ENCODE data around the gene XCR1. TPM values are rescaled to one million over a fixed set of nuclear protein-coding genes. Genes with fewer than 3 reads are reported as not detected.

XCR1 gene
- total RNA-seq, 1 experiment from 2014 or later, result not detected

DNA sequence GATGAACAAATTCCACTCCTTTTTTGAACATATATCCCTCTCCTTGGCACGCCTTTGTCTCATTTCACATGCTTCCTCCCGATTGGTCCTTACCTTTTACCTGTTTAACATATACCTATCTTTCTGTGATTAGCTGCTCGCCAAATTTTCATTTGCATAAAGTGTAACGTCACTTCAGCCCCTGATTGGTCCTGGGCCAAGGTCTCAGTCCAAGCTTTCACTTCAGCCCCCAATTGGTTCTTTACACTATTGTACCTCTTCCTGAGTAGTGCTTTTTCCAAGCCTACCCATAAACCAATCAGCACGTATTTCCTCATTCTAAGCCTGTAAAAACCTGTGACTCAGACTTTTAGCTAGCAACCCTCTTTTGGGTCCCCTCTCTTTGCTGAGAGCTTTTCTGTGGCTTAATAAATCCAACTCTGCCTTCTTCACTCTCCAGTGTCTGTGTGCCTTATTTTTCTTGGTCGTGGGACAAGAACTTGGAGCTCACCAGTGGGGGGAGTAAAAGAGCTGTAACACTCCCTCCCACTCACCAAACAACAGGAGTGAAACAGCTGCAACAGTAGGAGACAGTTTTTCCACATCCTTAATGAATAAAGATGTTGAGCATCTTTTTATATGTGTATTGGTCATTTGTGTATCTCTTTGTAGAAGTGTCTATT is 584 bp upstream of the XCR1 start:
- H3K4me2 ChIP-seq (ENCODE audit: low read length), result no peak overlapping the region
- H4K20me1 ChIP-seq (ENCODE audit: insufficient read depth), result no peaks in the 10 kb centered on the region
- no peaks in the 10 kb centered on the region for H3K27me3 ChIP-seq (ENCODE audit: insufficient read depth, low read length)
- no peak overlapping the region for H2AFZ ChIP-seq (ENCODE audit: low read depth, low read length, poor library complexity, severe bottlenecking)
- TF ChIP-seq CEBPB (IDR thresholded peaks at IDR 0.05; ENCODE audit: low read depth) (no peak), ZNF274 (IDR thresholded peaks at IDR 0.05; ENCODE audit: low read depth, low read length) (no peak), ZFX (IDR thresholded peaks at IDR 0.05) (no peak), SIN3A (IDR thresholded peaks at IDR 0.05; ENCODE audit: low read depth) (no peak), SP1 (IDR thresholded peaks at IDR 0.05; ENCODE audit: low read depth) (no peak), MAX (IDR thresholded peaks at IDR 0.05) (no peak), CBX3 (IDR thresholded peaks at IDR 0.05; ENCODE audit: low read depth) (no peak), TCF7L2 (IDR thresholded peaks at IDR 0.05; ENCODE audit: borderline replicate concordance, extremely low read depth, insufficient read depth, insufficient read length) (no peak), RAD21 (IDR thresholded peaks at IDR 0.05; ENCODE audit: low read depth) (no peak), JUND (IDR thresholded peaks at IDR 0.05) (no peak), YY1 (IDR thresholded peaks at IDR 0.05; ENCODE audit: extremely low read depth, insufficient replicate concordance, low read depth, low read length) (no peak), EZH2 (IDR thresholded peaks at IDR 0.05) (no peak), POLR2A (IDR thresholded peaks at IDR 0.05; ENCODE audit: borderline replicate concordance, extremely low read depth, insufficient read depth, insufficient read length) (no peak), ELF1 (IDR thresholded peaks at IDR 0.05; ENCODE audit: borderline replicate concordance, low read depth) (no peak), SRF (IDR thresholded peaks at IDR 0.05; ENCODE audit: low read depth) (no peak), EZH2phosphoT487 (IDR thresholded peaks at IDR 0.05; ENCODE audit: borderline replicate concordance) (no peak), POLR2AphosphoS5 (IDR thresholded peaks at IDR 0.05; ENCODE audit: low read depth, low read length) (no peak), EGR1 (IDR thresholded peaks at IDR 0.05; ENCODE audit: low read depth) (no peak), ZBTB33 (IDR thresholded peaks at IDR 0.05; ENCODE audit: extremely low read depth, insufficient replicate concordance, low read length) (no peak)
- ChIA-PET RAD21 (ENCODE audit: low non-redundant PET in 1 of 2, low total read pairs in 2 of 2, uncharacterized antibody in 2 of 2, unreplicated experiment in 2 of 2) (no interaction called here), CTCF (no interaction called here), POLR2A (no interaction called here)
- no peak overlapping the region for H3K27ac ChIP-seq (ENCODE audit: low read depth, low read length)
- no peaks in the 10 kb centered on the region for H3K9me2 ChIP-seq (ENCODE audit: insufficient read depth)
- H3K9ac ChIP-seq (ENCODE audit: low read length), result no peak overlapping the region
- intact Hi-C loops (cut with micrococcal nuclease), result no loop called here
- ATAC-seq, result no peak
- no TSS peak for BruUV-seq (replicated peaks)
- H3K4me1 ChIP-seq (ENCODE audit: control insufficient read depth in 1 of 2, insufficient read depth in 2 of 2, low read length in 2 of 2), result no peaks in the 10 kb centered on the region
- no peak overlapping the region for H3K4me3 ChIP-seq (replicated peaks in 1 of 2; ENCODE audit: low read depth in 1 of 2, low read length in 2 of 2)
- no peaks in the 10 kb centered on the region for H3K36me3 ChIP-seq (ENCODE audit: control insufficient read depth in 1 of 2, insufficient read depth in 2 of 2, low read length in 2 of 2)
- H3K9me3 ChIP-seq (ENCODE audit: control insufficient read depth in 1 of 2, insufficient read depth in 1 of 2, low read depth in 1 of 2, low read length in 2 of 2), result peaks cover 8 to 9% of the 10 kb centered on the region in 2 experiments; a peak in 2 of 4 replicates
- DNase-seq (ENCODE audit: low read depth, low spot score), result peak; percentile 16
- no peaks in the 10 kb centered on the region for H3K79me2 ChIP-seq (ENCODE audit: insufficient read depth, low read length)

Measured in HCT116 (cell line).